GM10847 (cell line): ENCODE measurements around the gene KCNQ5.

Experiments
- POLR2A ChIP-seq: IDR thresholded peaks from 2 replicates; pipeline ENCODE4 v1.6.1; 2011; ENCODE audit not compliant: insufficient read length; ENCODE audit errors: extremely low read depth

KCNQ5 gene

GRCh38 chr6:72740135-72740534, 118.3 kb downstream of the KCNQ5 start:
- TF ChIP-seq POLR2A: no peak

- no peak for TF ChIP-seq POLR2A
These were observed 119.2 kb downstream of the KCNQ5 start for GRCh38 chr6:72741083-72741482.

- no peak for TF ChIP-seq POLR2A
These were observed 120.3 kb downstream of the KCNQ5 start for GRCh38 chr6:72742001-72742673.

- TF ChIP-seq POLR2A: no peak
These were observed 124.4 kb downstream of the KCNQ5 start for GRCh38 chr6:72746276-72746675.

- no peak for TF ChIP-seq POLR2A
These were observed 126.9 kb downstream of the KCNQ5 start for GRCh38 chr6:72748759-72749158.

GRCh38 chr6:72755752-72756151, 133.9 kb downstream of the KCNQ5 start:
- no peak for TF ChIP-seq POLR2A

- no peak for TF ChIP-seq POLR2A
These were observed 135.2 kb downstream of the KCNQ5 start for GRCh38 chr6:72757048-72757447.

- no peak for TF ChIP-seq POLR2A
These were observed 136.1 kb downstream of the KCNQ5 start for GRCh38 chr6:72757926-72758325.

GRCh38 chr6:72758901-72759300, 137.0 kb downstream of the KCNQ5 start:
- no peak for TF ChIP-seq POLR2A

- TF ChIP-seq POLR2A: no peak
These were observed 138.4 kb downstream of the KCNQ5 start for GRCh38 chr6:72760114-72760793.

- no peak for TF ChIP-seq POLR2A
These were observed 139.9 kb downstream of the KCNQ5 start for GRCh38 chr6:72761761-72762160.

- no peak for TF ChIP-seq POLR2A
These were observed 147.7 kb downstream of the KCNQ5 start for GRCh38 chr6:72769459-72770125.

GRCh38 chr6:72770959-72771358, 149.1 kb downstream of the KCNQ5 start:
- no peak for TF ChIP-seq POLR2A

GRCh38 chr6:72776456-72776855, 154.6 kb downstream of the KCNQ5 start:
- no peak for TF ChIP-seq POLR2A

GRCh38 chr6:72781624-72782023, 159.8 kb downstream of the KCNQ5 start:
- TF ChIP-seq POLR2A: no peak

GRCh38 chr6:72783035-72783434, 161.2 kb downstream of the KCNQ5 start:
- TF ChIP-seq POLR2A: no peak

- TF ChIP-seq POLR2A: no peak
These were observed 161.8 kb downstream of the KCNQ5 start for GRCh38 chr6:72783666-72784065.

GRCh38 chr6:72784071-72784470, 162.2 kb downstream of the KCNQ5 start:
- TF ChIP-seq POLR2A: no peak
